ENCODE results near the gene ADCY9. TPM values are rescaled to one million over a fixed set of nuclear protein-coding genes. Genes with fewer than 3 reads are reported as not detected.
"Not testable (repeated sequence)": the region's sequence is repeated elsewhere in the genome, so short reads cannot be mapped to it uniquely, and the experiment has no call there.

The ADCY9 gene
- total RNA-seq, 1 donor from 2014 or later = 48.2 TPM

GRCh38 chr16:3951380-3951779 lies 164.9 kb downstream of the ADCY9 start:
- not testable (repeated sequence) for ATAC-seq; DNase-seq (ENCODE audit: missing footprints)
- intact Hi-C loops (cut with DNase I) = loop anchor here (5.0 kb wide), 1 partner anchor 151 kb away; no protein-coding TSS in a partner anchor

- DNase-seq (ENCODE audit: missing footprints) = peak; percentile 92
- intact Hi-C loops (cut with DNase I) = loop anchor here (5.0 kb wide), 1 partner anchor 152 kb away; no protein-coding TSS in a partner anchor
- peak; percentile 75 for ATAC-seq
Measured at GRCh38 chr16:3950343-3951193, 165.7 kb downstream of the ADCY9 start.

- DNase-seq (ENCODE audit: missing footprints) (no peak), ATAC-seq (no peak)
- intact Hi-C loops (cut with DNase I) = loop anchor here (5.0 kb wide), 1 partner anchor 152 kb away; no protein-coding TSS in a partner anchor
Measured at GRCh38 chr16:3949946-3950342, 166.3 kb downstream of the ADCY9 start.

GRCh38 chr16:3949287-3949686 lies 167.0 kb downstream of the ADCY9 start:
- intact Hi-C loops (cut with DNase I) = no loop called here
- DNase-seq (ENCODE audit: missing footprints) = no peak
- no peak for ATAC-seq

- intact Hi-C loops (cut with DNase I) = no loop called here
- DNase-seq (ENCODE audit: missing footprints) (no peak), ATAC-seq (no peak)
Measured at GRCh38 chr16:3948378-3948995, 167.8 kb downstream of the ADCY9 start.

GRCh38 chr16:3946604-3947180 lies 169.6 kb downstream of the ADCY9 start:
- no peak for ATAC-seq
- no peak for DNase-seq (ENCODE audit: missing footprints)
- intact Hi-C loops (cut with DNase I) = no loop called here

GRCh38 chr16:3945751-3946603 lies 170.3 kb downstream of the ADCY9 start:
- ATAC-seq = no peak
- DNase-seq (ENCODE audit: missing footprints) = peak; percentile 60
- intact Hi-C loops (cut with DNase I) = no loop called here

- intact Hi-C loops (cut with DNase I); ATAC-seq; DNase-seq (ENCODE audit: missing footprints): not testable (repeated sequence)
Measured at GRCh38 chr16:3944457-3944856, 171.8 kb downstream of the ADCY9 start.

GRCh38 chr16:3942146-3942545 lies 174.1 kb downstream of the ADCY9 start:
- intact Hi-C loops (cut with DNase I); ATAC-seq; DNase-seq (ENCODE audit: missing footprints): not testable (repeated sequence)

GRCh38 chr16:3938843-3939624 lies 177.2 kb downstream of the ADCY9 start:
- ATAC-seq = peak; percentile 87
- DNase-seq (ENCODE audit: missing footprints) = peak; percentile 82
- intact Hi-C loops (cut with DNase I) = no loop called here

GRCh38 chr16:3938471-3938842 lies 177.8 kb downstream of the ADCY9 start:
- DNase-seq (ENCODE audit: missing footprints) (no peak), ATAC-seq (peak; percentile 17)
- intact Hi-C loops (cut with DNase I) = no loop called here

- DNase-seq (ENCODE audit: missing footprints) (no peak), ATAC-seq (no peak)
- intact Hi-C loops (cut with DNase I) = no loop called here
Measured at GRCh38 chr16:3937066-3937875, 179.0 kb downstream of the ADCY9 start.

- intact Hi-C loops (cut with DNase I) = loop anchor here (1.0 kb wide), 1 partner anchor 26 kb away; no protein-coding TSS in a partner anchor
- no peak for ATAC-seq
- DNase-seq (ENCODE audit: missing footprints) = no peak
Measured at GRCh38 chr16:3935921-3936320, 180.3 kb downstream of the ADCY9 start.

GRCh38 chr16:3934491-3935181 lies 181.6 kb downstream of the ADCY9 start:
- no peak for DNase-seq (ENCODE audit: missing footprints)
- no peak for ATAC-seq
- intact Hi-C loops (cut with DNase I) = no loop called here

GRCh38 chr16:3927147-3927546 lies 189.1 kb downstream of the ADCY9 start:
- ATAC-seq; intact Hi-C loops (cut with DNase I); DNase-seq (ENCODE audit: missing footprints): not testable (repeated sequence)

GRCh38 chr16:3924763-3925162 lies 191.5 kb downstream of the ADCY9 start:
- DNase-seq (ENCODE audit: missing footprints) (no peak), ATAC-seq (no peak)
- intact Hi-C loops (cut with DNase I) = no loop called here

GRCh38 chr16:3922241-3922640 lies 194.0 kb downstream of the ADCY9 start:
- no peak for DNase-seq (ENCODE audit: missing footprints)
- intact Hi-C loops (cut with DNase I) = no loop called here
- no peak for ATAC-seq

Measured in Right ventricle myocardium inferior (tissue), 1 donor.